Measurements from ENCODE around the gene SIN3B. TPM values are rescaled to one million over a fixed set of nuclear protein-coding genes. Genes with fewer than 3 reads are reported as not detected.
A peak's percentile ranks its signal among the peaks of the same experiment; 100 is the strongest.
"Not testable (repeated sequence)": the region's sequence is repeated elsewhere in the genome, so short reads cannot be mapped to it uniquely, and the experiment has no call there.

SIN3B gene
- total RNA-seq, 1 donor from 2014 or later = 71.2 TPM

DNA sequence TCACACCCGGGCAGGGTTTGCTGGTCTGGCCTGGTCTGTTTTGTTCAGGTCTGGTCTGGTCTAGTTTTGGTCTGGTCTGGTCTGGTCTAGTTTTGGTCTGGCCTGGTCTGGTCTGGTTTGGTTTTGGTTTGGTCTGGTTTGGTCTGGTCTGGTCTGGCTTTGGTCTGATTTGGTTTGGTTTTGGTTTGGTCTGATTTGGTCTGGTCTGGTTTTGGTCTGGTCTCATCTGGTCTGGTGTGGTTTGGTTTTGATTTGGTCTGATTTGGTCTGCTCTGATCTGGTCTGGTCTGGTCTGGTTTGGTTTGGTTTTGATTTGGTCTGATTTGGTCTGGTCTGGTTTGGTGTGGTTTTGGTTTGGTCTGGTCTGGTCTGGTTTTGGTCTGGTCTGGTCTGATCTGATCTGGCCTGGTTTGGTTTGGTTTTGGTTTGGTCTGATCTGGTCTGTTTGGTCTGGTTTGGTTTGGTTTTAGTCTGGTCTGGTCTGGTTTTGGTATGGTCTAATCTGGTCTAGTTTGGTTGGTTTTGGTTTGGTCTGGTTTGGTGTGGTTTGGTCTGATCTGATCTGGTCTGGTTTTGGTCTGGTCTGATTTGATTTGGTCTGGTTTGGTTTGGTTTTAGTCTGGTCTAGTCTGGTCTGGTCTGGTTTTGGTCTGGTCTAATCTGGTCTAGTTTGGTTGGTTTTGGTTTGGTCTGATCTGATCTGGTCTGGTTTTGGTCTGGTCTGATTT, 45.2 kb downstream of the SIN3B start:
- no peaks in the 10 kb centered on the region for H3K27me3 Mint-ChIP-seq
- no peak for DNase-seq (ENCODE audit: extremely low spot score, unreplicated experiment)
- peaks cover 20% of the 10 kb centered on the region for H3K36me3 Mint-ChIP-seq
- H3K9me3 Mint-ChIP-seq = no peaks in the 10 kb centered on the region
- H3K4me3 Mint-ChIP-seq = no peak overlapping the region
- peak overlapping the region; percentile 51 for H3K27ac Mint-ChIP-seq
- H3K4me1 Mint-ChIP-seq (ENCODE audit: unreplicated experiment) = no peaks in the 10 kb centered on the region
- TF ChIP-seq CTCF (conservative IDR thresholded peaks at IDR 0.05) = no peak

DNA sequence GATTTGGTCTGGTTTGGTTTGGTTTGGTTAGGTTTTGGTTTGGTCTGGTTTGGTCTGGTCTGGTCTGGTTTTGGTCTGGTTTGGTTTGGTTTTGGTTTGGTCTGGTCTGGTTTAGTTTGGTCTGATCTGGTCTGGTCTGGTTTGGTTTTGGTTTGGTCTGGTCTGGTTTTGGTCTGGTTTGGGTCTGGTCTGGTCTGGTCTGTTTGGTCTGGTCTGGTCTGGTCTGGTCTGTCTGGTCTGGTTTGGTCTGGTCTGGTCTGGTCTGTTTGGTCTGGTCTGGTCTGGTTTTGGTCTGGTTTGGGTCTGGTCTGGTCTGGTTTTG, 45.7 kb downstream of the SIN3B start:
- H3K36me3 Mint-ChIP-seq = peaks cover 20% of the 10 kb centered on the region
- not testable (repeated sequence) for DNase-seq (ENCODE audit: extremely low spot score, unreplicated experiment); H3K9me3 Mint-ChIP-seq; H3K4me3 Mint-ChIP-seq; H3K27me3 Mint-ChIP-seq; H3K4me1 Mint-ChIP-seq (ENCODE audit: unreplicated experiment)
- H3K27ac Mint-ChIP-seq = peak overlapping the region; percentile 51

DNA sequence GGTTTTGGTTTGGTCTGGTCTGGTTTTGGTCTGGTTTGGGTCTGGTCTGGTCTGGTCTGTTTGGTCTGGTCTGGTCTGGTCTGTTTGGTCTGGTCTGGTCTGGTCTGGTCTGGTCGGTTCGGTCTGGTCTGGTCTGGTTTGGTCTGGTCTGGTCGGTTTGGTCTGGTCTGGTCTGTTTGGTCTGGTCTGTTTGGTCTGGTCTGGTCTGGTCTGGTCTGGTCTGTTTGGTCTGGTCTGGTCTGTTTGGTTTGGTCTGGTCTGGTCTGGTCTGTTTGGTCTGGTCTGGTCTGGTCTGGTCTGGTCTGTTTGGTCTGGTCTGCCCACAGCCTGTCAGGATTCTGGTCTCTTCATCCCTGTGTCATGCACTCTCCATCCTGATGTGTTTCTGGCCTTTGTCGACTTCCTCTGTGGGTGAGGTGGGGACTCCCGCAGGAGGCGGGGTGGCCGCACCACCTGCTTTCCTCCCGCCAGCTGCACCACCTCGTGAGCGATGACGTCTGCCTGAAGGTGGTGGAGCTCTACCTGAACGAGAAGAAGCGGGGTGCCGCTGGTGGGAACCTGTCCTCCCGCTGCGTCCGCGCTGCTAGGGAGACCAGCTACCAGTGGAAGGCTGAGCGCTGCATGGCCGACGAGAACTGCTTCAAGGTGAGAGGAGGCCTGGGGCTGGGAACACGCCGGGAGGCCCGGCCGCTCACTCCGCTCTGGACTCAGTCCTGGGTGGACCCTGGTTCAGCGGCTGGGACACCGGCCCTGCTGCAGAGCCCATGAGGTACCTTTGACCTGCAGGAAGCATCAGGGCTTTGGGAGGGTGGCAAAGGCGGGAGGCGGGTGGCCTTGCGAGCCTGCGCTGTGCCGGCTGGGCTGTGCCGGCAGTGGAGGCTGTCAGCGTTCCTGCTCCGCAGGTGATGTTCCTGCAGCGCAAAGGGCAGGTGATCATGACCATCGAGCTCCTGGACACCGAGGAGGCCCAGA, 46.7 kb downstream of the SIN3B start:
- no peak overlapping the region for H3K27ac Mint-ChIP-seq

GRCh38 chr19:16876904-16877361, 47.7 kb downstream of the SIN3B start:
- H3K4me3 Mint-ChIP-seq = no peak overlapping the region
- no peak for DNase-seq (ENCODE audit: extremely low spot score, unreplicated experiment)
- H3K36me3 Mint-ChIP-seq = peaks cover 23% of the 10 kb centered on the region
- H3K27ac Mint-ChIP-seq = no peak overlapping the region
- no peaks in the 10 kb centered on the region for H3K4me1 Mint-ChIP-seq (ENCODE audit: unreplicated experiment)
- no peaks in the 10 kb centered on the region for H3K27me3 Mint-ChIP-seq
- peaks cover 2% of the 10 kb centered on the region for H3K9me3 Mint-ChIP-seq
- TF ChIP-seq CTCF (conservative IDR thresholded peaks at IDR 0.05) = no peak

More for the DNA sequence above, 46.7 kb downstream of the SIN3B start:
- no peaks in the 10 kb centered on the region for H3K4me1 Mint-ChIP-seq (ENCODE audit: unreplicated experiment)
- H3K27me3 Mint-ChIP-seq = no peaks in the 10 kb centered on the region
- no peaks in the 10 kb centered on the region for H3K9me3 Mint-ChIP-seq
- no peak for TF ChIP-seq CTCF (conservative IDR thresholded peaks at IDR 0.05)
- H3K4me3 Mint-ChIP-seq = no peak overlapping the region
- no peak for DNase-seq (ENCODE audit: extremely low spot score, unreplicated experiment)
- H3K36me3 Mint-ChIP-seq = peaks cover 27% of the 10 kb centered on the region

DNA sequence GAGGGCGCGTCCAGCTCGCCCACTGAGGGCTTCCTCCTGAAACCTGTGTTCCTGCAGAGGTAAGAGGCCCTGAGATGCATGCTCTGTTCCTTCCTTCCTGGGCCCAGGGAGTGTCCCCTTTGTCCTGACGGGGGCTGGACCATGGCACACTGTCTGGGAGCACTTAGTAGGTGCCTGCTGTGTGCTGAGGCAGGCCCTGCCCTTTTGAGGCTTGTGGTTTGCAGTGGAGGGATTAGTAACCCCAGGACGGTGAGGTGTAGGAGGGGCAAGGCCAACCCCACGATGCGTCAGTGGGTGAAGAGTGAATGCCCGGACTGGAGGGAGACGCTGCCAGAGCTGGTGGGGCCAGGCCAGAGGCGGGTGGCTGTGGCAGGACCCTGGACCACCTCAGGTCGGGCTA, 48.4 kb downstream of the SIN3B start:
- Mint-ChIP-seq H3K9me3 (peaks cover 8% of the 10 kb centered on the region), H3K27me3 (no peaks in the 10 kb centered on the region), H3K36me3 (peaks cover 27% of the 10 kb centered on the region), H3K27ac (no peak overlapping the region), H3K4me3 (no peak overlapping the region), H3K4me1 (ENCODE audit: unreplicated experiment) (no peaks in the 10 kb centered on the region)
- TF ChIP-seq CTCF (conservative IDR thresholded peaks at IDR 0.05) = no peak
- DNase-seq (ENCODE audit: extremely low spot score, unreplicated experiment) = no peak
